Skin epidermis (tissue), 12 donors: ENCODE measurements around the gene VILL.

Experiments
- H3K27ac ChIP-seq, 21 experiments: fragments of 200-600 bp; sonication (generic) in 11 of 21; one replicate each; pipeline ENCODE4 v1.5.0; 2020; ENCODE audit warnings: mild to moderate bottlenecking in 3 of 21, inconsistent platforms in 2 of 21, moderate library complexity in 2 of 21
- H3K4me3 ChIP-seq, 7 experiments: fragments of 200-600 bp; sonication (generic) in 2 of 7; one replicate each; pipeline ENCODE4 v1.5.0; 2020; ENCODE audit warnings: inconsistent platforms in 2 of 7, mild to moderate bottlenecking in 2 of 7, moderate library complexity in 1 of 7

The VILL gene

GRCh38 chr3:37995652-37996641 is 5.4 kb downstream of the VILL start:
- Histone ChIP-seq H3K27ac (peak overlapping the region in 1 of 21 experiments; percentile 14), H3K4me3 (no peak overlapping the region)

GRCh38 chr3:37996785-37997301 is 6.3 kb downstream of the VILL start:
- Histone ChIP-seq H3K27ac (peak overlapping the region in 1 of 21 experiments; percentile 97), H3K4me3 (no peak overlapping the region)

GRCh38 chr3:37997342-37997741 is 6.8 kb downstream of the VILL start:
- H3K27ac ChIP-seq, result peak overlapping the region in 6 of 21 experiments; percentile 83 to 97 (median 90)

DNA sequence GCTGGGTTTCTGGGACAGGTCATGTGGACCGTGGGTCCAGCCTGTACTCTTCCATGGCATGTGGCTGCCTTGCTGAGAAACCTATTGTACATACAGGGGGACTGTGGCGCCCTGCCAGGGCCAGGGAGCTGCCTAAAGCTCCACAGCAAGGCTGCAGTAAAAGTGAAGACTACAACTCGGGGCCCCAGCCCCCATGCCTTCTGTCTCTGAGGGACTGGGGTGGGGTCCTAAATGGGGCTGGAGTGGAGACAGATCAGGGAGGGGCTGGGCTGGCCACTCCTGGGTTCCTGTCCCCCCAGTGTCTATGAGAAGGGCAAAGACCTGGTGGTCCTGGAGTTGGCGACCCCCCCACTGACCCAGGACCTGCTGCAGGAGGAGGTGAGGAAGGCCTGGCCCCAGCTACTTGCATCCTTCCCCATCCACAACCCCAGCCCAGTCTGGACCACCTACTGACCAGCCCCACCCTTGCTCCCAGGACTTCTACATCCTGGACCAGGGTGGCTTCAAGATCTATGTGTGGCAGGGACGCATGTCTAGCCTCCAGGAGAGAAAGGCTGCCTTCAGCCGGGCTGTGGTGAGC is 7.3 kb downstream of the VILL start:
- peak overlapping the region in 1 of 7 experiments; percentile 36 for H3K4me3 ChIP-seq

More at GRCh38 chr3:37997342-37997741, 6.8 kb downstream of the VILL start:
- no peak overlapping the region for H3K4me3 ChIP-seq

GRCh38 chr3:37999836-38000235 is 9.2 kb downstream of the VILL start:
- Histone ChIP-seq H3K27ac (peak overlapping the region in 2 of 21 experiments; percentile 14 to 97), H3K4me3 (no peak overlapping the region)

More for the DNA sequence above, 7.3 kb downstream of the VILL start:
- peak overlapping the region; percentile 14 to 97 (median 89) for H3K27ac ChIP-seq

- no peak overlapping the region for H3K4me3 ChIP-seq
- H3K27ac ChIP-seq, result peak overlapping the region in 1 of 21 experiments; percentile 14
Measured at GRCh38 chr3:38000242-38000916, 9.8 kb downstream of the VILL start.

DNA sequence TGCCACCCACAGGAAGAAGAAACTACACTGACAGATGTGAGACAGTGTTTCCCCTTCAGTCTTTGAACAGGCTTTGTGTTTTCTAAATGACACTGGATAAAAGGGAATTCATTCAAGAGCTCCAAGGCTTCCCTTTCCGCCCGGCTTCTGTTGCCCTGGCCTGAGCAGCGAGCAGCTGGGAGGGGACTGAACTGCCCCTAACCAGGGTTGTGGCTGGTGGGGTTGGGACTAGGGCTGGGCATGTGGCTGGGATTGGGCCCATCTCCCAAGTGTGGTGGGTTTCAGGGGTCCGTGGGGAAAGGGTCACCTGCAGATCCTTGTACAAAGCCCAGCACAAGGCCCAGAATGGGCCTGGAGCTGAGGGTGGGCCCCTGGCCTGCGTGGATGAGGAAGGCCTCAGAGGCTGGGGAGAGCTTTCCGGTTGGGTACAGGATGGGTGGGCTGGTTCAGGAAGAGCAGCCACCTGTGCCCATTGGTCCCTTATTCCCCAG is 10.4 kb downstream of the VILL start:
- Histone ChIP-seq H3K4me3 (no peak overlapping the region), H3K27ac (no peak overlapping the region)

- Histone ChIP-seq H3K27ac (no peak overlapping the region), H3K4me3 (no peak overlapping the region)
Measured at GRCh38 chr3:38001456-38002081, 11.0 kb downstream of the VILL start.

- no peak overlapping the region for H3K4me3 ChIP-seq
- peak overlapping the region in 2 of 21 experiments; percentile 13 to 35 for H3K27ac ChIP-seq
Measured at GRCh38 chr3:38002291-38002876, 11.8 kb downstream of the VILL start.

DNA sequence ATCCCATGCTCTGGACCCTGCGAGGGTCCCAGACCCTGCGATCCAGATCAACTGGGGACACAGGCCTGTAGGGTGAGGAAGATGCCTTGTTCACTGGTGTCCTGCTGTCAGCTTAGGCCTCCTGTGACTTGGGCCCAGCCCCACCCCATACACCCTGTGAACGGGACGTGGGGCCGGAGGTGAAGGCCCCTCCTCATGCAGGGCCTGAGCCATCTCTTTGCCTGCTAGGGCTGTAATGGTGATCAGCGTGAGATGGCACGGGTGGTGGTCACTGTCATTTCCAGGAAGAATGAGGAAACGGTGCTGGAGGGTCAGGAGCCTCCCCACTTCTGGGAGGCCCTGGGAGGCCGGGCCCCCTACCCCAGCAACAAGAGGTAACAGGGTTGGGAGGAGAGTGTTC is 12.4 kb downstream of the VILL start:
- Histone ChIP-seq H3K4me3 (no peak overlapping the region), H3K27ac (peak overlapping the region in 4 of 21 experiments; percentile 13 to 69 (median 42))

DNA sequence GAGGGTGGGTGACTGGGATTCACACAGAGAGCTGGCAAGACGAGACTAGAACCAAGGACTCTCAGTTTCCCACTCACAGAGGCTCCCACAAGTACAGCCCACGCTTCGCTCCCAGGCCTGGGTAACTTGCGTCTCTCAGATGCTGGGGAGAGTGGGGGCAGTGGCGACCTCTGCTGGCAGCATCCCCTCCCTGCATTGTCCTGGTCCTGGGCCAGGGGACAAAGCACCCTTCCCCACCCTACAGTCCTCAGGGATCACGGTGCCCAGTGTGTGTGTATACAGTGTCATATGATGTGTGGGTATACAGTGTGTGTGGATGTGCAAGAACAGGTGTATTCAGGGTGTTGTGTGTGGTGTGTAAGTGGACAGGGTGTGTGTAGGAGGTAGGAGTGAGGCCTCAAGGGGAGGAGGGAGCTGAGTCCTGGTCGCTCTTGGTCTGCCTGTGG is 12.8 kb downstream of the VILL start:
- peak overlapping the region in 9 of 21 experiments; percentile 4 to 69 (median 35) for H3K27ac ChIP-seq

DNA sequence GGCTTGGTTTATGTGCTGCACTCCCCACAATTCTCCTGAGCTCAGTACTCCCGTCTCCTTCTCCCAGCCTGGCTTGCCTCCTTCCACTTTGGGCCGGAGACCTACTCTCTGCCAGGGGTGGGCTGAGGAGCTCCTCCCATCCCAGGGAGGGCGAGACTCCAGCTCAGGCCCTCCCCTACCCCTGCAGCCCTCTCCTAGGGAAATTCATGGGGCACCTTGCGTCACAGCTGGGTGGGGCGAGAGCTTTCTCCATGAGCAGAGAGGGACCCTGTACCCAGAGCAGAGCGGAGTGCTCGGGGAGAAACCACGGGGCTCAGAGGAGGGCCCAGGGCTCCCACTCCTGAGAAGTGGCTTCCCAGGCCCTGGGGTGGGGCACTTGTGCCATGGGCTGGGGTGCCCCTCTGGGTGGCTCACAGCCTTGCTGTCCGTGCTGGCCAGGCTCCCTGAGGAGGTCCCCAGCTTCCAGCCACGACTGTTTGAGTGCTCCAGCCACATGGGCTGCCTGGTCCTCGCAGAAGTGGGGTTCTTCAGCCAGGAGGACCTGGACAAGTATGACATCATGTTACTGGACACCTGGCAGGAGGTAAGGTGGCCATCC is 13.3 kb downstream of the VILL start:
- Histone ChIP-seq H3K27ac (peak overlapping the region in 12 of 21 experiments; percentile 4 to 69 (median 27)), H3K4me3 (no peak overlapping the region)

More for the DNA sequence above, 12.8 kb downstream of the VILL start:
- H3K4me3 ChIP-seq, result no peak overlapping the region

DNA sequence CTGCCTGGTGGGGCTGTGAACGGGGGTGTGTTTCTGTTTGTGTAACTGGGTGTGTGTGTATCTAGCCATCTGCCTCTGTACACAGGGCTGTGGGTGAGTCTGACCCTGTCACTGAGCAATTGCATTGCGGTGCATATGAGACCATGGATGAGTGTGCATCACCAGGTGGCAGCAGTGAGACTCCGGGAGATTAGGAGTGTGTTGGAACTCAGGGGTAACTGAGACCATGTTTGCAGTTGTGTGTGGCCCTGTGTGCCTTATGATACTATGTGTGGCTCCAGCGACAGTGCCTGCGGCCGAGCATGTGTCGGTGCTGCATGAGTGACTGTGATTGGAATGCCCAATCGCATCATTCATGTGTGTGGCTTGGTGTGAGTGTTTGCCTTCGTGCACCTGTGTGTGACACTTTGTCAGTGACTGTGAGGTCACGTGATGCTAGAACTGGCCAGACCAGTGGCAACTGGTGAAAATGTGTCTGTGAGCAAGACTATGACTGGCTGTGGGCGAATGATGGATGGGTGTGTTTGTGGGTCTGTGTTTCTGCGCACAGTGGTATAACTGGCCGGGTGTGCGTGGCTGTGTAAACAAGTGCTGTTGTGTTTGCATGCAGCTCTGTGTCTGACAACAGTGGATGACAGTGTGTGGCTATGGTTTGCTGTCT is 14.0 kb downstream of the VILL start:
- H3K27ac ChIP-seq, result peak overlapping the region in 11 of 21 experiments; percentile 4 to 69 (median 33)

DNA sequence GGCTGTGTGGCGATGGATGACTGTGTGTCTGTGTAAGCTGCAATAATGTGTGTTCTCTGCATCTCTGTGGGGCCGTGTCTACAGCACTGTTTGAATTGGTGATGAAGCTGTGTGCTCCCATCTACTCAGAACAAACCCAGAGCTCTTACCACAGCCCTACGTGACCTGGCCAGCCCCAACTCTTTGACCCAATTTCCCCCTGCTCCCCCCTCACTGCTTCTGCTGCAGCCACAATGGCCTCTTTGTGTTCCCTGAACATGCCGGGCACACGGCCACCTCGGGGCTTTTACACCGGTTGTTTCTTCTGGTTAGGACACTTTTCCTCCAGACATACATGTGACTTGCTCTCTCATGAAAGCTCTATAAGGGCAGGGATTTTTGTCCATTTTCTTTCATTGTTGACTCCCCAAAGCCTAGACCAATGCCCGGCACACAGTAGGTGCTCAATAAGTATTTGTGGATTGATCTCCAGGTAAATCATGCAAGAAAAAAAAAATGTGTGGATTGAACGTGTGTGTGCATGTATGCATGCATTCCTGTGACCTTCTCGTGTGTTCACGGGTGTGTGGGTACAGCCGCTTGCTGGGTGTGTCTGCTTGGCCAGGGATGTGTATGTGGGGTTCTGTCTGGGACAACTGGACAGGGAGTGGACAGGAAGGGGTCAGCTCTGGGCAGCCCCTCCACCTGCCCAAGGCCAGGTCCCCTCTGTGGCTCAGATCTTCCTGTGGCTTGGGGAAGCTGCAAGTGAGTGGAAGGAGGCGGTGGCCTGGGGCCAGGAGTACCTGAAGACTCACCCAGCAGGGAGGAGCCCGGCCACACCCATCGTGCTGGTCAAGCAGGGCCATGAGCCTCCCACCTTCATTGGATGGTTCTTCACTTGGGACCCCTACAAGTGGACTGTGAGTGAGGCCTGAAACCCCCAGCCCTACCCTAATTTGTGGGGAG is 14.8 kb downstream of the VILL start:
- no peak overlapping the region for H3K4me3 ChIP-seq
- H3K27ac ChIP-seq, result peak overlapping the region in 5 of 21 experiments; percentile 8 to 57 (median 17)

More for the DNA sequence above, 14.0 kb downstream of the VILL start:
- no peak overlapping the region for H3K4me3 ChIP-seq

GRCh38 chr3:38006031-38006430 is 15.4 kb downstream of the VILL start:
- Histone ChIP-seq H3K27ac (peak overlapping the region in 3 of 21 experiments; percentile 8 to 36 (median 25)), H3K4me3 (no peak overlapping the region)

DNA sequence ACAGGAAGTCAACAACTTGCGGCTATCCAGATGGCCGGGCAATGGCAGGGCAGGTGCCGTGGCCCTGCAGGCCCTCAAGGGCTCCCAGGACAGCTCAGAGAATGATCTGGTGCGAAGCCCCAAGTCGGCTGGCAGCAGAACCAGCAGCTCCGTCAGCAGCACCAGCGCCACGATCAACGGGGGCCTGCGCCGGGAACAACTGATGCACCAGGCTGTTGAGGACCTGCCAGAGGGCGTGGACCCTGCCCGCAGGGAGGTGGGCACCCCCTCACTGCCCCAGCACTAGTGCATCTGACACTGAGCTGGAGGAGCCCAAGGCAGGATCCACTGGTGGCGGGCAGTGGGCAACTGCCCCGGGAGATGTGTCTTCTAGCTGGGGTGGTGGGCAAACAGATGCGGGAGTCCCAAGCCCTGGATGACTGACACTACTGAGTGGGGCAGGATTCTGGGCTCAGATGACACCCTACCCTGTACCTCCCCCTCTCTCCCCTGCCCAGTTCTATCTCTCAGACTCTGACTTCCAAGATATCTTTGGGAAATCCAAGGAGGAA is 15.9 kb downstream of the VILL start:
- Histone ChIP-seq H3K4me3 (no peak overlapping the region), H3K27ac (peak overlapping the region in 1 of 21 experiments; percentile 25)
